Panc1 (cell line): ENCODE measurements around the gene RIMOC1.
A peak's percentile ranks its signal among the peaks of the same experiment; 100 is the strongest.

Experiments used
- CTCF ChIP-seq: fragments of 450-650 bp; IDR thresholded peaks from 2 replicates; pipeline ENCODE4 v1.5.1; 2017; ENCODE audit warnings: mild to moderate bottlenecking
- POLR2AphosphoS5 ChIP-seq: IDR thresholded peaks from 2 replicates; pipeline ENCODE4 v1.6.1; 2012; ENCODE audit warnings: mild to moderate bottlenecking, low read depth, low read length, moderate library complexity

- TF ChIP-seq CTCF (no peak), POLR2AphosphoS5 (peak; percentile 91)
Observed at GRCh38 chr5:41903892-41904799, at the start of gene RIMOC1.
